CD4-positive, CD25-positive, alpha-beta regulatory T cell (primary cell): ENCODE data around the gene TSEN34. TPM values are rescaled to one million over a fixed set of nuclear protein-coding genes. Genes with fewer than 3 reads are reported as not detected.
"Not testable (repeated sequence)": the region's sequence is repeated elsewhere in the genome, so short reads cannot be mapped to it uniquely, and the experiment has no call there.

Experiments
- ATAC-seq, 2 donors: fragments of 150-1000 bp; cut with Tn5 transposase; one replicate each; pipeline ENCODE4 v1.10.0; 2021; ENCODE audit warnings: low read depth in 2 of 2, moderate number of reproducible peaks in 2 of 2, moderate library complexity in 1 of 2
- DNase-seq, 3 donors: peaks; one replicate each; pipeline versions ENCODE4 v3.0.0 to v3.0.0-alpha.2; 2012 to 2022; ENCODE audit warnings: mixed read lengths in 1 of 3
- H3K27ac ChIP-seq: one replicate; pipeline ENCODE4 v1.7.0; 2013; ENCODE audit warnings: mild to moderate bottlenecking, low read length; ENCODE audit not compliant: insufficient read depth, poor library complexity, severe bottlenecking
- H3K27me3 ChIP-seq: one replicate; pipeline ENCODE4 v1.7.0; 2013; ENCODE audit warnings: low read length; ENCODE audit not compliant: control insufficient read depth, insufficient read depth
- H3K36me3 ChIP-seq: one replicate; pipeline ENCODE4 v1.7.0; 2013; ENCODE audit warnings: mild to moderate bottlenecking, low read length, moderate library complexity; ENCODE audit not compliant: control insufficient read depth, insufficient read depth
- H3K4me1 ChIP-seq: 2 replicates; pipeline ENCODE4 v1.7.0; 2013; ENCODE audit warnings: mild to moderate bottlenecking, low read length; ENCODE audit not compliant: insufficient read depth, control insufficient read depth, poor library complexity, severe bottlenecking
- H3K4me3 ChIP-seq: one replicate; pipeline ENCODE4 v1.7.0; 2013; ENCODE audit warnings: low read depth, mild to moderate bottlenecking, low read length, moderate library complexity
- H3K9me3 ChIP-seq, 2 experiments: 1 replicate in 1 of 2; 2 replicates in 1 of 2; pipeline ENCODE4 v1.7.0; 2013; ENCODE audit warnings: low read length in 2 of 2, mild to moderate bottlenecking in 1 of 2, moderate library complexity in 1 of 2; ENCODE audit not compliant: control insufficient read depth in 2 of 2
- H3K27ac Mint-ChIP-seq, 3 donors: one replicate each; pipeline ENCODE4 v1.8.0; 2020 to 2022; ENCODE audit warnings: mild to moderate bottlenecking in 3 of 3, mixed read lengths in 3 of 3, moderate library complexity in 2 of 3
- H3K27me3 Mint-ChIP-seq: one replicate; pipeline ENCODE4 v1.8.0; 2022; ENCODE audit warnings: mild to moderate bottlenecking, mixed read lengths
- H3K36me3 Mint-ChIP-seq: one replicate; pipeline ENCODE4 v1.8.0; 2020; ENCODE audit warnings: mixed read lengths
- H3K4me1 Mint-ChIP-seq, 4 donors: one replicate each; pipeline ENCODE4 v1.8.0; 2020 to 2022; ENCODE audit warnings: mixed read lengths in 4 of 4, mild to moderate bottlenecking in 1 of 4
- H3K4me3 Mint-ChIP-seq, 4 donors: one replicate each; pipeline ENCODE4 v1.8.0; 2020 to 2022; ENCODE audit warnings: mild to moderate bottlenecking in 4 of 4, mixed read lengths in 4 of 4, moderate library complexity in 3 of 4
- H3K9me3 Mint-ChIP-seq, 7 donors: one replicate each; pipeline ENCODE4 v1.8.0; 2020 to 2022; ENCODE audit warnings: mixed read lengths in 7 of 7, mild to moderate bottlenecking in 3 of 7, moderate library complexity in 2 of 7
- polyA plus RNA-seq, 4 donors: library from polyadenylated mRNA; unstranded; fragments of 300-500 nt; fragmentation: Illumina TruSeq; gene quantifications; one replicate each; pipeline ENCODE4 v1.2.3, GENCODE V29; 2021
- total RNA-seq: library from RNA; stranded (reverse); gene quantifications from one replicate; pipeline ENCODE4 v1.2.3, GENCODE V29; 2022

Gene TSEN34
- total and polyA plus RNA-seq, 5 donors from 2014 or later, result 10.1 to 55.5 (median 44.3) TPM

GRCh38 chr19:54218259-54218658, 27.2 kb downstream of the TSEN34 start:
- H3K27me3 ChIP-seq, result no peaks in the 10 kb centered on the region
- no peaks in the 10 kb centered on the region for H3K27me3 Mint-ChIP-seq
- H3K4me1 Mint-ChIP-seq, result peaks cover 0 to 2% (median 2%) of the 10 kb centered on the region in 4 donors
- ATAC-seq (no peak), DNase-seq (no peak)
- H3K4me3 Mint-ChIP-seq, result no peak overlapping the region
- no peak overlapping the region for H3K27ac ChIP-seq
- no peaks in the 10 kb centered on the region for H3K9me3 ChIP-seq
- H3K4me3 ChIP-seq, result no peak overlapping the region
- peaks cover 5% of the 10 kb centered on the region for H3K36me3 Mint-ChIP-seq
- no peaks in the 10 kb centered on the region for H3K9me3 Mint-ChIP-seq
- no peak overlapping the region for H3K27ac Mint-ChIP-seq
- no peaks in the 10 kb centered on the region for H3K36me3 ChIP-seq
- H3K4me1 ChIP-seq, result no peaks in the 10 kb centered on the region

- Histone ChIP-seq H3K27me3 (no peaks in the 10 kb centered on the region), H3K4me3 (no peak overlapping the region), H3K4me1 (no peaks in the 10 kb centered on the region), H3K36me3 (no peaks in the 10 kb centered on the region), H3K9me3 (no peaks in the 10 kb centered on the region), H3K27ac (no peak overlapping the region)
- Mint-ChIP-seq H3K27ac (no peak overlapping the region), H3K4me3 (no peak overlapping the region), H3K27me3 (no peaks in the 10 kb centered on the region), H3K9me3 (no peaks in the 10 kb centered on the region), H3K36me3 (peaks cover 4% of the 10 kb centered on the region), H3K4me1 (peaks cover 0 to 3% (median under 1%) of the 10 kb centered on the region in 4 donors)
- ATAC-seq, result no peak
- DNase-seq, result no peak
These were observed 28.0 kb downstream of the TSEN34 start for GRCh38 chr19:54218960-54219661.

DNA sequence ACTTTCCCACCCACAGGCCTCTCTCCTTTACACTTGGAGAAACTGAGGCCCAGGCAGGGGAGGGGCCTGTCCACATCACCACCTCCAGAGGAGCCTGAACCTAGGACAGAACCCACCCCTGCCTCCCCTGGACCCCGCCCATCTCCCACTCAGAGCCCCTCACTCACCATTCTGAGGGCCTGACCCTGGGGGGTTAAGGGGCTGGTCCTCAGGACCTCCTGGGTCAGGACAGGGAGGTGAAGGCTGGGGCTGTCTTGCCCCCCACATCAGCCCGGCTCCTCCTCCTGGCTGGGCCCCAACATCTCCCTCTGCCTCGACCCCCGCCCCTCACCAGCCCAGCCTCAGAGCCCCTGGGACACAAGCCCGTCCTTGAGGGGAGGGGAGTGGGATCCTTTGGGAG, 28.6 kb downstream of the TSEN34 start:
- not testable (repeated sequence) for H3K27ac ChIP-seq, H3K36me3 ChIP-seq, H3K27me3 ChIP-seq, H3K4me3 ChIP-seq, H3K36me3 Mint-ChIP-seq, H3K27me3 Mint-ChIP-seq, H3K27ac Mint-ChIP-seq, H3K4me3 Mint-ChIP-seq, H3K4me1 Mint-ChIP-seq, DNase-seq, H3K9me3 ChIP-seq, H3K4me1 ChIP-seq, H3K9me3 Mint-ChIP-seq, ATAC-seq

DNA sequence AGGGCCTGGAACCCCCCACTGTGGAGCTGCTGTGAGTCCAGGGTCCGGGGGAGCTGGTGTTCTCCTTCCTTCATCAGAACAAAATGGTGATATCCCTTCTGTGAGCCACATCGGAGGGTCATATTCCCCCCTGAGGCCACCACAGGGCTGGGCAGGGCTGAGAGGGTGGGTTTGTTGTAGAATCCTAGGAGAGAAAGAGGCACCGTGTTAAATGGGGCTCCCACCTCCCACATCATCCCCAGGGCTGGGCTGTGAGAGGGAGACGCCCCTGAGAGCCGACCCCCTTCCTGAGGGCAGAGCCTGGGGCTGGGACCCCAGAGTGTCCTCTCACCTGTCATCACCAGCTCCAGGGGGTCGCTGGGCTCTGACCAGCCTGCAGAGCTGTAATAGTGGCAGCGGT, 30.8 kb downstream of the TSEN34 start:
- H3K4me3 ChIP-seq, H3K4me1 ChIP-seq, H3K36me3 Mint-ChIP-seq, H3K27me3 Mint-ChIP-seq, H3K4me3 Mint-ChIP-seq, H3K27me3 ChIP-seq, H3K27ac Mint-ChIP-seq, DNase-seq, H3K27ac ChIP-seq, H3K4me1 Mint-ChIP-seq, H3K36me3 ChIP-seq, ATAC-seq, H3K9me3 ChIP-seq, H3K9me3 Mint-ChIP-seq: not testable (repeated sequence)

GRCh38 chr19:54222474-54223276, 31.6 kb downstream of the TSEN34 start, which contains the start of gene LILRB3:
Gene LILRB3 (minus strand): TSS chr19:54223007. CDS start chr19:54222976, 31 bp downstream.
- not testable (repeated sequence) for H3K4me1 ChIP-seq, H3K4me3 ChIP-seq, H3K27ac ChIP-seq, H3K36me3 ChIP-seq, H3K36me3 Mint-ChIP-seq, DNase-seq, H3K9me3 ChIP-seq, H3K4me3 Mint-ChIP-seq, H3K27me3 Mint-ChIP-seq, H3K9me3 Mint-ChIP-seq, H3K4me1 Mint-ChIP-seq, H3K27me3 ChIP-seq
- H3K27ac Mint-ChIP-seq, result peak within 1 kb of the TSS in 1 of 3 donors; percentile 60
- peak in 1 of 2 donors; percentile 37 for ATAC-seq

- H3K27me3 ChIP-seq, H3K4me1 Mint-ChIP-seq, H3K36me3 ChIP-seq, H3K9me3 ChIP-seq, ATAC-seq, DNase-seq, H3K36me3 Mint-ChIP-seq, H3K9me3 Mint-ChIP-seq, H3K27ac ChIP-seq, H3K27me3 Mint-ChIP-seq, H3K4me1 ChIP-seq, H3K4me3 Mint-ChIP-seq, H3K4me3 ChIP-seq: not testable (repeated sequence)
- H3K27ac Mint-ChIP-seq, result peak overlapping the region in 1 of 3 donors; percentile 60
These were observed 32.3 kb downstream of the TSEN34 start for GRCh38 chr19:54223277-54223936.

DNA sequence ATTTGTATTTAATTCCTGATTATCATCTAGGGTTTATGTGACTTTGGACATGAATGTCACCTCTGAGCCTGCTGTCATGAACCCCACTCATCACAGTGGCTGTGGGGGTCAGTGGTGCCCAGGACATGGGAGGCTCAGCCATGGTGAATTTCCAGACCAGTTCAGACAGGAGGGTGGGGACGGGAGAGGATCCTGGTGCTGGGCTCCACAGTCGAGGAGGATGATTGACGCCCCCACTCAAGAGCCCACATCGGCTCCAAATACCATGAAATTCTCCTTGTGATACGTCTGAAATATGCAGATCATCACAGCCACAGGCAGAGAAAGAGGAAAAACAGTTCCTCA, 32.8 kb downstream of the TSEN34 start:
- not testable (repeated sequence) for H3K9me3 Mint-ChIP-seq, H3K4me1 ChIP-seq, H3K4me3 ChIP-seq, H3K27ac Mint-ChIP-seq, H3K27me3 Mint-ChIP-seq, H3K4me3 Mint-ChIP-seq, H3K27ac ChIP-seq, DNase-seq, H3K9me3 ChIP-seq, H3K27me3 ChIP-seq, H3K4me1 Mint-ChIP-seq, H3K36me3 Mint-ChIP-seq, H3K36me3 ChIP-seq
- peak in 1 of 2 donors; percentile 17 for ATAC-seq
